Right cardiac atrium (tissue), 5 donors: Measurements from ENCODE around the gene KRTAP10-6. TPM values are rescaled to one million over a fixed set of nuclear protein-coding genes. Genes with fewer than 3 reads are reported as not detected.
"Not testable (repeated sequence)": the region's sequence is repeated elsewhere in the genome, so short reads cannot be mapped to it uniquely, and the experiment has no call there.

ENCODE experiments used
- ATAC-seq, 2 donors: fragments of 200-7000 bp; cut with Tn5 transposase; one replicate each; pipeline versions ENCODE4 v1.8.0 to v1.9.1; 2020; ENCODE audit warnings: moderate library complexity in 2 of 2, mild to moderate bottlenecking in 1 of 2
- DNase-seq, 3 donors: peaks; one replicate each; pipeline ENCODE4 v3.0.0-alpha.2; 2020
- H3K27ac ChIP-seq: one replicate; pipeline ENCODE4 v1.5.1; 2013; ENCODE audit warnings: mild to moderate bottlenecking, low read length, control low read depth, moderate library complexity
- H3K27me3 ChIP-seq: one replicate; pipeline ENCODE4 v1.6.1; 2013; ENCODE audit not compliant: control insufficient read depth, insufficient read depth
- H3K4me1 ChIP-seq: one replicate; pipeline ENCODE4 v1.6.1; 2013; ENCODE audit warnings: low read length; ENCODE audit not compliant: control insufficient read depth, insufficient read depth
- H3K4me3 ChIP-seq: one replicate; pipeline ENCODE4 v1.5.1; 2013; ENCODE audit warnings: low read length, control low read depth
- H3K9me3 ChIP-seq: one replicate; pipeline ENCODE4 v1.6.1; 2013; ENCODE audit warnings: low read length; ENCODE audit not compliant: control insufficient read depth
- WGBS: extraction: QIAGEN DNeasy Blood & Tissue Kit; methylation state at CpG from one replicate; pipeline ENCODE4 v1.1.7; 2013; 5-methylcytosine and 5-hydroxymethylcytosine counted together
- intact Hi-C, 4 donors: fragments of 100-400 bp; cut with DNase I; formaldehyde crosslinking; loops; one replicate each; pipeline versions ENCODE4 v1.11.0 to v1.14.0; 2022 to 2023
- polyA plus RNA-seq: library from polyadenylated mRNA; stranded (reverse); fragments of 200-250 nt; gene quantifications from one replicate; pipeline ENCODE4 v1.2.3, GENCODE V29; 2013
- total RNA-seq, 4 donors: library from RNA; stranded (reverse); fragmentation: NEBNext Ultra II Directional; extraction: Animal tissue kit (Norgen Biotek cat#: 25700); gene quantifications; one replicate each; pipeline ENCODE4 v1.2.1, GENCODE V29; 2021
- donor health status: healthy with polysubstance abuse.
- donor health status: DM: no; HTN: yes; CAD: no.
- donor health status: DM: no; HTN: no; CAD: no.
- donor health status: DM: no; HTN: yes; CAD: no; lungs with severe emphysema.
- donor health status: DM: yes; HTN: yes; CAD: no.

KRTAP10-6 gene
- total and polyA plus RNA-seq, 5 donors, result not detected

GRCh38 chr21:44628707-44629391, 36.5 kb upstream of the KRTAP10-6 start:
- intact Hi-C loops, result no loop called here
- Histone ChIP-seq H3K4me1 (no peaks in the 10 kb centered on the region), H3K27ac (no peak overlapping the region), H3K27me3 (no peaks in the 10 kb centered on the region), H3K4me3 (no peak overlapping the region), H3K9me3 (no peaks in the 10 kb centered on the region)
- ATAC-seq, result peak; percentile 39 to 46
- no peak for DNase-seq
- 57% methylated on average over 18 of the region's 18 CpGs for WGBS

GRCh38 chr21:44627831-44628233, 35.5 kb upstream of the KRTAP10-6 start:
- H3K4me3 ChIP-seq, H3K27me3 ChIP-seq, DNase-seq, ATAC-seq, H3K4me1 ChIP-seq, H3K9me3 ChIP-seq, intact Hi-C loops, H3K27ac ChIP-seq: not testable (repeated sequence)
- WGBS, result 53% methylated on average over 15 of the region's 15 CpGs

GRCh38 chr21:44627181-44627822, 35.0 kb upstream of the KRTAP10-6 start:
- H3K27ac ChIP-seq, ATAC-seq, intact Hi-C loops, H3K27me3 ChIP-seq, H3K4me3 ChIP-seq, DNase-seq, H3K4me1 ChIP-seq, H3K9me3 ChIP-seq: not testable (repeated sequence)
- WGBS, result 76% methylated on average over 20 of the region's 20 CpGs

GRCh38 chr21:44626673-44627143, 34.4 kb upstream of the KRTAP10-6 start, which contains the start of gene KRTAP10-9:
TSS of gene KRTAP10-9 (plus strand) at chr21:44627093. CDS start at chr21:44627172, 79 bp downstream.
- no peak within 1 kb of the TSS for H3K27ac ChIP-seq
- no peaks in the 10 kb centered on the region for H3K27me3 ChIP-seq
- no peak within 1 kb of the TSS for H3K4me3 ChIP-seq
- H3K9me3 ChIP-seq, result no peaks in the 10 kb centered on the region
- intact Hi-C loops, result no loop called here
- DNase-seq (no peak), ATAC-seq (no peak)
- no peaks in the 10 kb centered on the region for H3K4me1 ChIP-seq
- WGBS, result 39% methylated on average over 7 of the region's 7 CpGs

- no peaks in the 10 kb centered on the region for H3K9me3 ChIP-seq
- no peaks in the 10 kb centered on the region for H3K4me1 ChIP-seq
- WGBS, result 71% methylated on average over 10 of the region's 10 CpGs
- DNase-seq (no peak), ATAC-seq (peak in 1 of 2 donors; percentile 39)
- no peak overlapping the region for H3K4me3 ChIP-seq
- H3K27ac ChIP-seq, result no peak overlapping the region
- H3K27me3 ChIP-seq, result no peaks in the 10 kb centered on the region
- intact Hi-C loops, result no loop called here
These were observed 34.0 kb upstream of the KRTAP10-6 start for GRCh38 chr21:44626262-44626661.

GRCh38 chr21:44625756-44626155, 33.5 kb upstream of the KRTAP10-6 start:
- no peaks in the 10 kb centered on the region for H3K27me3 ChIP-seq
- no peaks in the 10 kb centered on the region for H3K9me3 ChIP-seq
- ATAC-seq (no peak), DNase-seq (no peak)
- H3K27ac ChIP-seq, result no peak overlapping the region
- 76% methylated on average over 7 of the region's 7 CpGs for WGBS
- intact Hi-C loops, result no loop called here
- H3K4me3 ChIP-seq, result no peak overlapping the region
- no peaks in the 10 kb centered on the region for H3K4me1 ChIP-seq

- no peak for ATAC-seq
These were observed 31.3 kb upstream of the KRTAP10-6 start for GRCh38 chr21:44623575-44623974.

GRCh38 chr21:44619886-44620285, 27.6 kb upstream of the KRTAP10-6 start:
- no peak for ATAC-seq
- WGBS, result 88% methylated on average over 6 of the region's 6 CpGs
- intact Hi-C loops, result no loop called here
- Histone ChIP-seq H3K9me3 (no peaks in the 10 kb centered on the region), H3K27me3 (no peaks in the 10 kb centered on the region), H3K4me3 (no peak overlapping the region), H3K27ac (no peak overlapping the region), H3K4me1 (no peaks in the 10 kb centered on the region)
- DNase-seq, result no peak

More at GRCh38 chr21:44623575-44623974, 31.3 kb upstream of the KRTAP10-6 start:
- DNase-seq, result no peak
- H3K27me3 ChIP-seq, result no peaks in the 10 kb centered on the region
- H3K27ac ChIP-seq, result no peak overlapping the region
- no peaks in the 10 kb centered on the region for H3K4me1 ChIP-seq
- no peaks in the 10 kb centered on the region for H3K9me3 ChIP-seq
- no peak overlapping the region for H3K4me3 ChIP-seq
- intact Hi-C loops, result no loop called here

GRCh38 chr21:44618909-44619308, 26.6 kb upstream of the KRTAP10-6 start:
- no peak overlapping the region for H3K27ac ChIP-seq
- DNase-seq (no peak), ATAC-seq (no peak)
- no peaks in the 10 kb centered on the region for H3K9me3 ChIP-seq
- H3K4me1 ChIP-seq, result no peaks in the 10 kb centered on the region
- 64% methylated on average over 3 of the region's 3 CpGs for WGBS
- no peak overlapping the region for H3K4me3 ChIP-seq
- no peaks in the 10 kb centered on the region for H3K27me3 ChIP-seq
- intact Hi-C loops, result no loop called here

GRCh38 chr21:44618504-44618903, 26.2 kb upstream of the KRTAP10-6 start:
- 18% methylated on average over 4 of the region's 4 CpGs for WGBS
- intact Hi-C loops, result no loop called here
- H3K4me3 ChIP-seq, result no peak overlapping the region
- no peak overlapping the region for H3K27ac ChIP-seq
- no peaks in the 10 kb centered on the region for H3K27me3 ChIP-seq
- peak in 1 of 2 donors; percentile 49 for ATAC-seq
- H3K9me3 ChIP-seq, result no peaks in the 10 kb centered on the region
- peak in 1 of 3 donors; percentile 69 for DNase-seq
- no peaks in the 10 kb centered on the region for H3K4me1 ChIP-seq

GRCh38 chr21:44617071-44617501, 24.8 kb upstream of the KRTAP10-6 start:
- ATAC-seq, result no peak

More at GRCh38 chr21:44617071-44617501, 24.8 kb upstream of the KRTAP10-6 start:
- intact Hi-C loops, result no loop called here
- 53% methylated on average over 8 of the region's 8 CpGs for WGBS
- no peak overlapping the region for H3K4me3 ChIP-seq
- no peaks in the 10 kb centered on the region for H3K4me1 ChIP-seq
- no peaks in the 10 kb centered on the region for H3K27me3 ChIP-seq
- peak in 1 of 3 donors; percentile 22 for DNase-seq
- H3K27ac ChIP-seq, result no peak overlapping the region
- H3K9me3 ChIP-seq, result no peaks in the 10 kb centered on the region
